HG02884 (cell line): ENCODE measurements around the gene DDR1.
"Not testable (repeated sequence)": the region's sequence is repeated elsewhere in the genome, so short reads cannot be mapped to it uniquely, and the experiment has no call there.

Source experiments
- ATAC-seq: cut with Tn5 transposase; IDR thresholded peaks from one replicate; pipeline ENCODE4 v1.9.1; 2021; ENCODE audit warnings: mild to moderate bottlenecking, moderate library complexity; ENCODE audit not compliant: unreplicated experiment

Gene DDR1

DNA sequence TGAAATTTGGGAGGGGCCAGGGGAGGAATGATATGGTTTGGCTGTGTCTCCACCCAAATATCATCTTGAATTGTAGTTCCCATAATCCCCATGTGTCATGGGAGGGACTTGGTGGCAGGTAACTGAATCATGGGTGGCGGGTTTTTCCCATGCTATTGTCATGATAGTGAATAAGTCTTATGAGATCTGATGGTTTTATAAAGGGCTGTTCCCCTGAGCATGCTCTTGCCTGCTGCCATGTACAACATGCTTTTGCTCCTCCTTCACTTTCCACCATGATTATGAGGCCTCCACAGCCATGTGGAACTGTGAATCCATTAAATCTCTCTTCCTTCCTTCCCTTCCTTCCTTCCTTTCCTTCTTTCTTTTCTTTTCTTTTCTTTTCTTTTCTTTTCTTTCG lies 31.9 kb upstream of the DDR1 start:
- ATAC-seq, result not testable (repeated sequence)

DNA sequence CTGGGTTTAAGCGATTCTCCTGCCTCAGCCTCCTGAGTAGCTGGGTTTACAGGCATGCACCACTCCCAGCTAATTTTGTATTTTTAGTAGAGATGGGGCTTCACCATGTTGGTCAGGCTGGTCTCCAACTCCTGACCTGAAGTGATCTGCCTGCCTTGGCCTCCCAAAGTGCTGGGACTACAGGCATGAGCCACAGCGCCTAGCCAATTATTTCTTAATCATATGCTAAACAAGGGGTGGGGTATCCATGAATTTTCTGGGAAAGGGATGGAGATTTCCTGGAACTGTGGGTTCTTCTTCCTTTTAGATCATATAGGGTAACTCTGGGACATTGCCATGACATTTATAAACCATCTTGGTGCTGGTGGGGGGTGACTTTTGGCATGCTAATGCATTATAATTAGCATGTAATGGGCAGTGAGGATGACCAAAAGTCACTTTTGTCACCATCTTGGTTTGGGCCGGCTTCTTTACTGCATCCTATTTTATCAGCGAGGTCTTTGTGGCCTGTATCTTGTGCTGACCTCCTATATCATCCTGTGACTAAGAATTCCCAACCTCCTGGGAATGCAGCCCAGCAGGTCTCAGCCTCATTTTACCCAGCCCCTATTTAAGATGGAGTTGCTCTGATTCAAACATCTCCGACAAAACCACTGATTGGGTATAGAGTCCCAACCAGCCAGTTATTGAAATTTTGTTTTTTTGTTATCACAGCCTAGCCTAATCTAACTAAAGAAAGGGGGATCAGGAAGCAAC lies 29.9 kb upstream of the DDR1 start:
- ATAC-seq, result no peak

DNA sequence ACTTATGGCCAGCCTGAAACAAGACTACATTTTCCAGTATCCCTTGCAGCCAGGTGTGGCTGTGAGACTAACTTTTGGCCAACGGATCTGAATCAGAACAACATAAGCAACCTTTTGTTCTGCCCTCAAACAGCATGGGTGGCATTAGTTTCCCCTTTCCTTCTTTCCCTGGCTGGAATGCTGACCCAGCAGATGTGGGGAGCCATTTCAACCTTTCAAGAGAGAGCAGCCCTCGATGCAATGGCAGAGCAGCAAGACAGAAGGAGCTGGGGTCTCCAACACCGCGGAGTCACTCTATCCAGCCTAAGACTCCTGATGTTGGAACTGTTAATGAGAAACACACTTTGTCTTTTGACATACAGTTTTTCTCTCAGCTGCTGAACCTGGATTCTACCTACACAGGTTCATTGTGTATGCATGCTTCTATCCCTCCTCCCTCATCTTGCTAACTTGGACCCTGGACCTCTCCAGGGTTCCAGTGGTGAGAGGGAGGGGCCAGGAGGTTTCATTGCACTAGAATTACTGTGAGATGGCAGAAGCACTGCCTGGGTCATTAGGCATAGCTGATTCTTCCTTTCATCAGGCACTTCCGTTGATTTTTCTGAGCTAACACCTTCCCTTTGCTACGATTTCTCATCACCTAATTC lies 28.8 kb upstream of the DDR1 start:
- no peak for ATAC-seq

DNA sequence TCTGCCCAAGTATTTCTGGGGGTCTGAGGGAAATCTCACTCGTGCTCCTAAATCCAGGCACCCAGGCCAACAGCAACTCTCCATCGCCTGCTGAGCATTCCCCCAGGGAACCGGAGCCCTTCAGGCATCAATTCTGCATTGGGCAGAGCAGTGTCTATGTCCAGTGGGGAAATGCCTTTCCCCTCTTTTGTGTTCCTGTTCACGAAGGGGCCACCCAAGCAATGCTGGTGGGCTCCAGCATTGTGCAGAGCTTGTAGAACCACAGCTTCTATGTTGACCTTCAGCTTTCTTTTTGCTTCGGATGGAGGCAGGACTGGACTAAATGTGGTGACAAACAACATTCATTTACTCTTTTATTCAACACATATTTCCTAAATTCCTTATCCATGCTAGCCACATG lies 27.2 kb upstream of the DDR1 start:
- ATAC-seq, result no peak

DNA sequence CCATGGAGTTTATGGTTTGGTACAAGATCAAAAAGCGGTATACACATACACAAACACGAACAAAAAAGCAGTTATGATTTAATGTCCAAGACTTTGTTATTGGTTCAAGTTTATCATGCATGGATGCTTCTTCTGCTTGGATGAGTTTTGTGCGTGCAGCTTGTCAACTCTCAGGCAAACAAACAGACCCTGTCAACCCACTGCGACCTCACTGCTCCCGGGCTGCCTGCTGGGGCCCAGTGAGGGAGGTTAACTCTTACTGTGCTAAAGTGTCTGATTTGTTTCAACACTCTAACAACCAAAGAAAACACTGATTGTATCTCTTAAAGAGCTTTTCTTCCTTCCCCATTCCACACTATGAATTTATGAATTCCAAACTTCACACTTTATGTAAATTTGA lies 26.8 kb upstream of the DDR1 start:
- no peak for ATAC-seq

DNA sequence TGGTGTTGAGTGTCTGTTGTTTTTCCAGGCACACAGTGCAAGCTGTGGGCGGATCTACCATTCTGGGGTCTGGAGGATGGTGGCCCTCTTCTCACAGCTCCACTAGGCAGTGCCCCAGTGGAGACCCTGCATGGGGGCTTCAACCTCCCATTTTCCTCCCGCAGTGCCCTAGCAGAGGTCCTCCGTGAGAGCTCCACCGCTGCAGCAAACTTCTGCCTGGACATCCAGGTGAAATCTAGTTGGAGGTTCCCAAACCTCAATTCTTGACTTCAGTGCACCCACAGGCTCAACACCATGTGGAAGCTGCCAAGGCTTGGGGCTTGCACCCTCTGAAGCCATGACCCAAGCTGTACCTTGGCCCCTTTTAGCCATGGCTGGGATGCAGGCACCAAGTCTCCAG lies 24.6 kb upstream of the DDR1 start:
- ATAC-seq, result not testable (repeated sequence)

DNA sequence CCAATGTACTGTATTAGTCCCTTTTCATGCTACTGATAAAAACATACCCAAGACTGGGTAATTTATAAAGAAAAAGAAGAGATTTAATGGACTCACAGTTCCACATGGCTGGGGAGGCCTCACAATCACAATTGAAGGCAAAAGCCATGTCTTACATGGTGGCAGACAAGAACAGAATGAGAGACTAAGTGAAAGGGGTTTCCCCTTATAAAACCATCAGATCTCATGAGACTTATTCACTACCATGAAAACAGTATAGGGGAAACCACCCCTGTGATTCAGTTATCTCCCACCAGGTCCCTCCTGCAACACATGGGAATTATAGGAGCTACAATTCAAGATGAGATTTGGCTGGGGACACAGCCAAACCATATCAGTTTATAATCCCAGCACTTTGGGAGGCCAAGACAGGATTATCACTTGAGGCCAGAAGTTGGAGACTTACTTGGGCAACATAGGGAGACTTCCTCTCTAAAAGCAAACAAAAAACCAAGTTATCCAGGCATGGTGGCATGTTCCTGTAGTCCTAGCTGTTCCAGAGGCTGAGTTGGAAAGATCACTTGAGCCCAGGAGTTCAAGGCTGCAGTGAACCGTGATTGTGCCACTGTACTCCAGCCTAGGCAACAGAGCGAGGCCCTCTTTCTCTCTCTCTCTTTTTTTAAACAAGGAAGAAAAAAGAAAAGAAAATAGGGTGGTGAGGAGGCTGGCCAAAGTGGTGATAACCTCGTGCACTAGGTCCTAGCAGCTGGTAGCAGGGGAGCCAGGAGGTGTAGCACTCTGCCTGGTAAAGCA lies 22.9 kb upstream of the DDR1 start:
- ATAC-seq, result no peak

DNA sequence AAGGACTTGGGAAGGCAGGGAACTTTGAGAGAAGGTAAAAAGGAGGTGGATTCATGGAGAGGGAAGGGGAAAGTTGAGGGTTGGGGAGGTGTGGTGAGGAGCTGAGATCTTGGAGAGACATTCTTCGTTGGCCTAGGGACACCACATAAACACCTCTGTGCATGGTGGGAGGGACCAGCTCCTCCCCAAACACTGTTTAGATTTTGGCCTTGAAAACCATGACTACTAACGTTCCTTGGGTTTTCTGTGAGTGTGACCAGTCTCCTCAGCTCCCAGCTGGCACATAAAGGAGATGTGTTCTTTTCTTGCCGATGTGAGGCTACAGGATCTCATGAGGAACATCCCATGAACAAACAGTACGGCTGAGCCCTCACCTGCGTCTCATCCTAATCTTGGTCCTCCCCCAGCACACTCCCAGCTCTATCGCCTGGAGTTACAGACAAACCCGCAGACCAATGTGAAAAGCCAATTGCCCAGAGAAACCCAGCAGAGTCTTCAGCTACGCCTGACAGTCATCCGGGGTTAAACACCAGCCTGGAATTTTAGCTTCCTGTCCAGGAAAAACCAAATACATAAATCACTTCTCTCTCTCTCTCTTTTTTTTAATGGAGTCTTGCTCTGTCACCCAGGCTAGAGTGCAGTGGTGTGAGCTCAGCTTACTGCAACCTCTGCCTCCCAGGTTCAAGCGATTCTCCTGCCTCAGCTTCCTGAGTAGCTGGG lies 22.0 kb upstream of the DDR1 start:
- ATAC-seq, result no peak

DNA sequence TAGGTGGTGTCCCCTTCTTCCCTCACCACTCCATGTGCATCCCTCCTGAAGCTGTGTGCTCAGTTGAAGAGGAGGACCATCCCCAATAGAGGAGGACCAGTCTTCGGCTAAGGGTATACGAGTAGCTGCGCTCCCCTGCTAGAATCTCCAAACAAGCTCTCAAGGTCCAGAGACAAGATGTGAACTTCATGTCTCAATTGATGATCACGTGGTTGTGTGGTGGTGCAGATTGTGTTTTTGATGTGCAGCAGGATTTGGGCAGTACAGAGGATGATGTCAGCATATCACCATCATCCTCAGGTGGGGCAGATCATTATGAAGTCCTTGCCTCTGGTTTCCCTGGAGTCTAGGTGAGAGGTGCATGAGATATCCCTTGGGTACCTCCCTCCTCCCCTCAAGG lies 20.0 kb upstream of the DDR1 start:
- no peak for ATAC-seq

DNA sequence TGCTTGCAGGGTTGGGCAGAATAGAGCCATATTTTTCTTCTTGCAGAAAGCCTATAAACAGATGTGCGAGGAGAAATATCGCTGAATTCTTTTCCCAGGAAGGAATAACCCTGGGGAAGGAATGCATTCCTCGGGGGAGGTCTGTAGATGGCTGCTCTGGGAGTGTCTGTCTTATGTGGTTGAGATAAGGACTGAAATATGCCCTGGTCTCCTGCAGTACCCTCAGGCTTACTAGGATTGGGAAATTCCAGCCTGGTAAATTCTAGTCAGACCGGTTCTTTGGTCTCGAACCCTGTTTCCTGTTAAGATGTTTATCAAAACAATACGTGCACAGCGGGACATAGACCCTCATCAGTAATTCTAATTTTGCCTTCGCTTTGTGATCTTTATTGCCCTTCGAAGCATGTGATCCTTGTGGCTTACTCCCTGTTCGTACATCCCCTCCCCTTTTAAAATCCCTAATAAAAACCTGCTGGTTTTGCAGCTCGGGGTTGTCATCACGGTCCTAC lies 15.0 kb upstream of the DDR1 start:
- ATAC-seq, result not testable (repeated sequence)

DNA sequence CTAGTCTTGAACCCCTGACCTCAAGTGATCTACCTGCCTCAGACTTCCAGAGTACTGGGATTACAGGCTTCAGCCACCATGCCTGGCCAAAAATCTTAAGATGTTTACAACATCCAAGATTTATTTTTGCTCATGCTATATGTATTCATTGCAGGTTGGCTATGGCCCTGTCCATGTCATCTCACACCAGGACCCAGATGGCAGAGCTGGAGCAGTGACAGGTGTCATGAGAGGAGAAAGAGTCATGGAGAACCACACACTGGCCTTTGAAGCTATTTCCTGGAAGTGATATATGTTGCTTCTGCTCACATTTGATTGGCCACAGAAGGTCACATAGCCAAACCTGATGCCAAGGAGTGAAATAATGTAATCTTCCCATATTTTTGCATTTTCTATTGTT lies 13.8 kb upstream of the DDR1 start:
- ATAC-seq, result no peak

DNA sequence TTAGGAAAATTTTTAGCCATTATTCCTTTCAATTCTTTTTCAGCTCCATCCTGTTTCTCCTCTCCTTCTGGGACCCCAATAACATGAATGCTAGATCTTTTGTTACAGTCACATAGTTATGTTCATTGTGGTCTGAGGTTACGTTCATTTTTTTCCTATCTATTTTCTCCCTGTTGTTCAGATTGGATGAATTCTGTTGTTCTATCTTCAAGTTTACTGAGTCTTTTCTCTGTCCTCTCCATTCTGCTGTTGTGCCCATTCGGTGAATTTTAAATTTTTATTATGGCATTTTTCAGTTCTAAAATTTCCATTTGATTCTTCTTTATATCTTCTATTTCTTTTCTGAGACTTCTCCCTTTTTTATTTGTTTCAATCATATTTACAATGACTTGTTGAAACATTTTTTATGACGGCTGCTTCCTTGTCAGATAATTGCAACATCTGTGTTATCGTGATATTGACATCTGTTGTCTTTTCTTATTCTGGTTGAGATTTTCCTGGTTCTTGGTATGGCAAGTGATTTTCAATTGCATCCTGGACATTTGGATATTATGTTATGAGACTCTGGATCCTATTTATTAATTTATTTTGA lies 12.6 kb upstream of the DDR1 start:
- no peak for ATAC-seq

DNA sequence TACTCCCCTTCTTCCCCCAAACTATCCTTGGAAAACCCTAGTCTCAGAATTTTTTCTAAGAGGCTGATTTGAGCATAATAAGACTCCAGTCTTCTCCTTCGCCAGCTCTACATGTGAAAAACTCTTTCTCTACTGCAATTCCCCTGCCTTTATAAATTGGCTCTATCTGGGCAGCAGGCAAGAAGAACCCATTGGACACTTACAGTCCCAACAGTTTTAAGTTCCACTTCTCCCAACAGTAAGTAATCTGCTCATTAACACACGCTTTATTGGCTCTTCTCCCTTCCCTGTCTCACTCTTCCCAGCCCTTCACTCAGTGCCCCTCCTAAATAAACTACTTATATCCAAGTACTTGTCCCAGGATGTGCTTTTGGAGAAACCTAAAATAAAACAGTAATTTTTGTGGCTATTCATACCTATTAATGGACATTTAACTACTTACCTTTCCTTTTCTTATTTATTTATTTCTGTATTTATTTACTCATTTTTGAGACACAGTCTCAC lies 11.1 kb upstream of the DDR1 start:
- no peak for ATAC-seq

DNA sequence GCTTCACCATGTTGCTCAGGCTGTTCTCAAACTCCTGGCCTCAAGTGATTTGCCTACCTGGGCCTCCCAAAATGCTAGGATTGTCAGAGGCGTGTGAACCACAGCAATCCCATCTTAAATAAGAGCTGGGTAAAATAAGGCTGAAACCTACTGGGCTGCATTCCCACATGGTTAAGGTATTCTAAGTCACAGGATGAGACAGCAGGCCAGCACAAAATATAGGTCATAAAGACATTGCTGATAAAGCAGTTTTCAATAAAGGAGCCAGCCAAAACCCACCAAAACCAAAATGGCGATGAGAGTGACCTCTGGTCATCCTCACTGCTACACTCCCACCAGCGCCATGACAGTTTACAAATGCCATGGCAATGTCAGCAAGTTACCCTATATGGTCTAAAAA lies 10.5 kb upstream of the DDR1 start:
- not testable (repeated sequence) for ATAC-seq

DNA sequence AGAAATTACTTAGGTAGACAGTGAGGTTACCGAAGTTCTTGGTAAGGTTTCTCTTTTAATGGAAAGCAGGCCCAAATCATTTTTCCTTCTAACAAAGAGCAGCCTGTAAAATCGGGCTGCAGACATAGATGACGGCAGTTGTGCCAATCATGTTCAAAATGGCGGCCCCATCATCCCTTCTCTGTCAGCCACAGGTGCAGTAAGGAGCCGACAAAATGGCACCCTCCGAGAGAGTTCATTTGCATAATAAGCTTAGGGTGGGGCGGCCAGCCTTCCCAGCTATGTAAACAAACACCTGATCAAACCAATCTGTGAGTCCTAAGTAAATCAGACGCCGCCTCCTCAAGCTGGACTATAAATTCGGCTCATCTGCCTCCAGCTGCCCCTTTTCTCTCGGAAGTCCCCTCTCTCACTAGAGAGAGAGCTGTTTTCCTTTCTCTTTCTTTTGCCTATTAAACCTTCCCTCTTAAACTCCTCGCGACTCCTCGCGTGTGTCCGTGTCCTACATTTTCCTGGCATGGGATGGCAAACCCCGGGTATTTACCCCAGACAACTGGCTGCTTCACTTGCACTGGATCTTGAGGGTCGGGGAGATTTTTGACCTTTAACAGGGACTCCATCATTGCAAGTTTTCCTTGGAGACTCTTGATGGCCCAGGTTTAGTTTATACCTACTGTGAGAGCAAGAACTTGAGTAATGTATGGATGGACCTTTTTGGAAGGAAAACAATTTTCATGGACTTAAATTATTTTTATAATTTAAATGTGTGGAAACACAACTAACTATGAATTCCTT lies 8.9 kb upstream of the DDR1 start:
- ATAC-seq, result no peak

DNA sequence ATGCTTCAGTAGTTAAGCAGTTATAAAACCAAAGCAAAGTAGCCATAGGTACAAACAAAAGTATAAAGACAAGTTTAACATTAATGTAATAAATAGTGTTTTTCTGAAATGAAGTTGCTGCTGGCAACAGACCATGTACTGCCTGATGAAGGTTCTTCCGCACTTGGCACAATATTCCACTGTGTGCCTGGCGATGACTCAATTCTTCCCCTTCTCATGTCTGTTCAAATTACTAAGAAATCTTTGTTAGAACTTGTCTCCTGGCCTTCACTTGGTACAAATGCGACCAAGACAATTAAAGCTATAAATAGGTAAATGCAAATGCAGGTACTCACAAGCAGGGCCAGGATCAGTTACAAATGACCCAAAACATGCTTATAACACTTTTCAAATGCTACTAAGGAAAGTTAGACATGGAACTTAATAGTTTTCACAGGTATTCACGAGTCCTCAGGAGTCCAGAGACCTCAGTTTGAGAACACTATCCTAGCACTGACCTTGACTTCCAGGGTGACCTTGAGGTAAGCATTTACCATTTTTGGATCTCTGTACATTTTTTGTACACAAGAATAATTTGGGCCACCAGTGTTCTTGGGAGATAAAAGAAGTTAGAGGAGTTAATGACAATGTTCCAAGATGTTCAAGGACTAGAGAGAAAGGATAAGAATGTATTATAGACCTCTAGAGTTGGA lies 8.1 kb upstream of the DDR1 start:
- ATAC-seq, result no peak

DNA sequence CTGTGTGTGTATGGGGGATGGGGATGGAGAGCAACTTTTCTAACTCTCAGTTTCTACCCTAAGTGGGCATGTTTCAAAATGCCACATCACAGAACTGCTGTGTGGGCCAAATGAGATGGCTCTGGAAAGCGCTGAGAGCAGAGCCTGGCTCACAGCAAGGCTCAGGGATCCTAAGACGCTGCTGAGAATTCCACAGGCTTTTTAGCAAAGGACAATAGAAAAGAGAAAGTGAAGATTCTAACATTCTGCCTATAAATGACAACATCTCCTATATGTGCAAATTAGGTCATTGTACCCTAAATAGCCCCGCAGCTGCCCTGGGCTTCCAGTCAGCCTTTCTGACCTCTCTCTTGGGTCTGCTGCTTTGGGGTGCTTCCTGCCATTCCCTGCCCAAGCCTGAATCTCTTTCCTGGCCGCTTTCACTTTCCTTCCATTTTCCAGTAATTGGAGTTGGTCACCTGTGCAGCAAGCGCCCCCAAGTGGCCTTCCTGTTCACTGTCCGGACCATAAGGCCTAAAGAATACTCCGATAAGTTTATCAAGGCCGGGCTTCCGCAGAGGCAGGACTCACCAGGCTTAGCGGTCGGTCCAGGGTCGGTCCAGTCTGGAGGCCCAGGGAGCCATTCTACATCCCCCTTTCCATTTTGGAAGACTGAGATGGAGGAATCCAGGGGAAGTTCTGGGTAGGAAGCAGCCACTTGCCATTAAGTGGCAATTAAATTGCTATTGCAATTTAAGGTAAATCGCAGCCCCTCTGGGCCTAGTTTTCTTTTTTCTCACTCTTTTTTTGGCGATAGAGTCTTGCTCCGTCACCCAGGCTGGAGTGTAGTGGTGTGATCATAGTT lies 6.7 kb upstream of the DDR1 start:
- ATAC-seq, result no peak
